A673 (cell line): Measurements from ENCODE around the gene TCTN1.

ENCODE experiments used
- EZH2 ChIP-seq: fragments of 200-600 bp; sonication (generic); IDR thresholded peaks from 2 replicates; pipeline ENCODE4 v1.6.1; 2017; ENCODE audit warnings: borderline replicate concordance, low read depth, mild to moderate bottlenecking, mixed read lengths, antibody characterized with exemption, low read length; ENCODE audit not compliant: poor library complexity, severe bottlenecking
- TF ChIP-seq, protein P1 (sequence below): fragments of 300-800, 200-600 bp; sonication (generic); conservative IDR thresholded peaks from 2 replicates; pipeline ENCODE4 v1.5.1; 2017; ENCODE audit warnings: low read depth, mild to moderate bottlenecking, antibody characterized with exemption, low read length, moderate library complexity, mixed read lengths

DNA sequence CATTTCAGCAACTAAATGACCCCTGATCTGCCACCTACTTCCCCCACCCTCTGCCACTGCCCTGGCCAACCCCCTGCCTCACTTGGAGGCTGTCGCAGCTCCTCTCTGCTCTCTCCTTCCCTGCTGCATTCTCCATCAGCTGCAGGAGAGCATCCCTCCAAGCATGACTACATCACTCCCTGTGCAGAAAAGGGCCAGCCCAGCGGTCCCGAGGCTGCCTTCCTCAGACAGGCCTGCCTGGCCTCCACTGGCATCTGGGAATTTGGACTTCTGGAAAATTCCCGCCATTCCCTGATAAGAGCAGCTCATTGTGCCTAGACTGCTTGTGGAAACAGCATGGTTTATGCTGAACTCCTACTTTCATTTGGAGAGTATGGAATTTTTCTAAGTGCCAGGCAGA lies 62.2 kb downstream of the TCTN1 start:
- TF ChIP-seq, protein P1, sequence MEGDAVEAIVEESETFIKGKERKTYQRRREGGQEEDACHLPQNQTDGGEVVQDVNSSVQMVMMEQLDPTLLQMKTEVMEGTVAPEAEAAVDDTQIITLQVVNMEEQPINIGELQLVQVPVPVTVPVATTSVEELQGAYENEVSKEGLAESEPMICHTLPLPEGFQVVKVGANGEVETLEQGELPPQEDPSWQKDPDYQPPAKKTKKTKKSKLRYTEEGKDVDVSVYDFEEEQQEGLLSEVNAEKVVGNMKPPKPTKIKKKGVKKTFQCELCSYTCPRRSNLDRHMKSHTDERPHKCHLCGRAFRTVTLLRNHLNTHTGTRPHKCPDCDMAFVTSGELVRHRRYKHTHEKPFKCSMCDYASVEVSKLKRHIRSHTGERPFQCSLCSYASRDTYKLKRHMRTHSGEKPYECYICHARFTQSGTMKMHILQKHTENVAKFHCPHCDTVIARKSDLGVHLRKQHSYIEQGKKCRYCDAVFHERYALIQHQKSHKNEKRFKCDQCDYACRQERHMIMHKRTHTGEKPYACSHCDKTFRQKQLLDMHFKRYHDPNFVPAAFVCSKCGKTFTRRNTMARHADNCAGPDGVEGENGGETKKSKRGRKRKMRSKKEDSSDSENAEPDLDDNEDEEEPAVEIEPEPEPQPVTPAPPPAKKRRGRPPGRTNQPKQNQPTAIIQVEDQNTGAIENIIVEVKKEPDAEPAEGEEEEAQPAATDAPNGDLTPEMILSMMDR = no peak
- TF ChIP-seq EZH2 = no peak
